Measurements from ENCODE around the gene C9orf50.
A peak's percentile ranks its signal among the peaks of the same experiment; 100 is the strongest.

Gene C9orf50

GRCh38 chr9:129644365-129644764 lies 23.5 kb upstream of the C9orf50 start:
- Histone ChIP-seq H4K20me1 (peaks cover 19 to 26% (median 24%) of the 10 kb centered on the region in 11 experiments; a peak in 21 of 22 replicates), H3K36me3 (peaks cover 3 to 15% (median 8%) of the 10 kb centered on the region in 11 experiments; a peak in 20 of 22 replicates), H3K4me1 (peaks cover 15 to 26% (median 23%) of the 10 kb centered on the region in 10 experiments), H3K9me3 (replicated peaks in 1 of 11) (no peaks in the 10 kb centered on the region), H3K4me2 (no peak overlapping the region), H3K9ac (no peak overlapping the region), H3K27ac (no peak overlapping the region), H3K4me3 (no peak overlapping the region), H3K27me3 (no peaks in the 10 kb centered on the region)
- TF ChIP-seq Cebpa-rat (IDR thresholded peaks at IDR 0.05) = no peak

GRCh38 chr9:129643706-129644105 lies 22.8 kb upstream of the C9orf50 start:
- H3K9me3 ChIP-seq (replicated peaks in 1 of 11) = no peaks in the 10 kb centered on the region

GRCh38 chr9:129641750-129642585 lies 21.1 kb upstream of the C9orf50 start, which contains the start of gene ASB6:
TSS of gene ASB6 (minus strand) at chr9:129642151. CDS start at chr9:129641999, 152 bp downstream.
- Histone ChIP-seq H3K36me3 (peaks cover 27 to 39% (median 32%) of the 10 kb centered on the region in 11 experiments), H3K27ac (peak within 1 kb of the TSS; percentile 38 to 86 (median 75); a peak in 21 of 22 replicates), H3K4me1 (peaks cover 23 to 50% (median 36%) of the 10 kb centered on the region in 10 experiments), H3K27me3 (no peaks in the 10 kb centered on the region), H3K9me3 (replicated peaks in 1 of 11) (no peaks in the 10 kb centered on the region), H3K9ac (peak within 1 kb of the TSS; percentile 78 to 92 (median 84)), H3K4me2 (peak within 1 kb of the TSS; percentile 91 to 100 (median 99)), H4K20me1 (peaks cover 43 to 50% (median 48%) of the 10 kb centered on the region in 11 experiments; a peak in 21 of 22 replicates), H3K4me3 (peak within 1 kb of the TSS; percentile 80 to 99 (median 90))
- TF ChIP-seq Cebpa-rat (IDR thresholded peaks at IDR 0.05) = no peak

More at GRCh38 chr9:129643706-129644105, 22.8 kb upstream of the C9orf50 start:
- H3K27ac ChIP-seq = no peak overlapping the region
- H3K4me2 ChIP-seq = no peak overlapping the region
- H3K4me1 ChIP-seq = peaks cover 15 to 32% (median 23%) of the 10 kb centered on the region in 10 experiments
- no peak overlapping the region for H3K9ac ChIP-seq
- H4K20me1 ChIP-seq = peaks cover 26 to 32% (median 31%) of the 10 kb centered on the region in 11 experiments; a peak in 21 of 22 replicates
- H3K27me3 ChIP-seq = no peaks in the 10 kb centered on the region
- H3K4me3 ChIP-seq = no peak overlapping the region
- H3K36me3 ChIP-seq = peaks cover 10 to 22% (median 15%) of the 10 kb centered on the region in 11 experiments
- TF ChIP-seq Cebpa-rat (IDR thresholded peaks at IDR 0.05) = no peak

GRCh38 chr9:129640871-129641749 lies 20.2 kb upstream of the C9orf50 start:
- peaks cover 29 to 58% (median 45%) of the 10 kb centered on the region in 10 experiments for H3K4me1 ChIP-seq
- peaks cover 50 to 58% (median 57%) of the 10 kb centered on the region in 11 experiments; a peak in 21 of 22 replicates for H4K20me1 ChIP-seq
- H3K4me3 ChIP-seq = peak overlapping the region; percentile 80 to 99 (median 90)
- no peaks in the 10 kb centered on the region for H3K27me3 ChIP-seq
- no peak for TF ChIP-seq Cebpa-rat (IDR thresholded peaks at IDR 0.05)
- peak overlapping the region; percentile 91 to 100 (median 99) for H3K4me2 ChIP-seq
- no peaks in the 10 kb centered on the region for H3K9me3 ChIP-seq (replicated peaks in 1 of 11)
- H3K36me3 ChIP-seq = peaks cover 35 to 48% (median 41%) of the 10 kb centered on the region in 11 experiments
- peak overlapping the region; percentile 78 to 92 (median 84) for H3K9ac ChIP-seq
- peak overlapping the region in 10 of 11 experiments; percentile 62 to 86 (median 76); a peak in 21 of 22 replicates for H3K27ac ChIP-seq

GRCh38 chr9:129640086-129640870 lies 19.4 kb upstream of the C9orf50 start:
- Histone ChIP-seq H3K36me3 (peaks cover 43 to 56% (median 49%) of the 10 kb centered on the region in 11 experiments), H3K27me3 (no peaks in the 10 kb centered on the region), H3K4me2 (peak overlapping the region; percentile 91 to 100 (median 99)), H3K9ac (peak overlapping the region; percentile 78 to 92 (median 84)), H4K20me1 (peaks cover 56 to 66% (median 65%) of the 10 kb centered on the region in 11 experiments; a peak in 21 of 22 replicates), H3K9me3 (replicated peaks in 1 of 11) (no peaks in the 10 kb centered on the region), H3K4me3 (peak overlapping the region; percentile 80 to 99 (median 90)), H3K27ac (peak overlapping the region in 5 of 11 experiments; percentile 4 to 86 (median 82); a peak in 6 of 22 replicates), H3K4me1 (peaks cover 29 to 67% (median 53%) of the 10 kb centered on the region in 10 experiments)
- TF ChIP-seq Cebpa-rat (IDR thresholded peaks at IDR 0.05) = no peak

GRCh38 chr9:129639756-129640085 lies 18.8 kb upstream of the C9orf50 start:
- Histone ChIP-seq H3K4me2 (peak overlapping the region in 10 of 11 experiments; percentile 91 to 100 (median 99); a peak in 18 of 22 replicates), H3K4me1 (peaks cover 29 to 72% (median 57%) of the 10 kb centered on the region in 10 experiments), H4K20me1 (peaks cover 62 to 72% (median 70%) of the 10 kb centered on the region in 11 experiments; a peak in 21 of 22 replicates), H3K27me3 (no peaks in the 10 kb centered on the region), H3K9me3 (replicated peaks in 1 of 11) (no peaks in the 10 kb centered on the region), H3K9ac (peak overlapping the region in 10 of 11 experiments; percentile 78 to 92 (median 86); a peak in 18 of 22 replicates), H3K36me3 (peaks cover 48 to 61% (median 55%) of the 10 kb centered on the region in 11 experiments), H3K27ac (peak overlapping the region in 1 of 11 experiments; percentile 86; a peak in 1 of 22 replicates), H3K4me3 (peak overlapping the region in 3 of 10 experiments; percentile 80 to 87 (median 86); a peak in 4 of 20 replicates)
- no peak for TF ChIP-seq Cebpa-rat (IDR thresholded peaks at IDR 0.05)

- Histone ChIP-seq H3K36me3 (peaks cover 54 to 67% (median 59%) of the 10 kb centered on the region in 11 experiments), H3K4me3 (no peak overlapping the region), H3K9me3 (replicated peaks in 1 of 11) (no peaks in the 10 kb centered on the region), H3K27ac (peak overlapping the region in 2 of 11 experiments; percentile 42 to 86; a peak in 3 of 22 replicates), H4K20me1 (peaks cover 65 to 77% (median 75%) of the 10 kb centered on the region in 11 experiments; a peak in 21 of 22 replicates), H3K27me3 (no peaks in the 10 kb centered on the region), H3K4me2 (peak overlapping the region in 4 of 11 experiments; percentile 44 to 100 (median 96); a peak in 3 of 22 replicates), H3K4me1 (peaks cover 29 to 76% (median 59%) of the 10 kb centered on the region in 10 experiments), H3K9ac (peak overlapping the region in 6 of 11 experiments; percentile 6 to 92 (median 86); a peak in 8 of 22 replicates)
- no peak for TF ChIP-seq Cebpa-rat (IDR thresholded peaks at IDR 0.05)
Observed at GRCh38 chr9:129639034-129639630, 18.2 kb upstream of the C9orf50 start.

Measured in BLaER1 treated with 17β-estradiol and CSF1 and Interleukin-3, amounts not matched to agents 10 nM and 100 nM (cell line).